HG02943 (cell line): ENCODE data around the gene FTSJ1.
A peak's percentile ranks its signal among the peaks of the same experiment; 100 is the strongest.
"Not testable (repeated sequence)": the region's sequence is repeated elsewhere in the genome, so short reads cannot be mapped to it uniquely, and the experiment has no call there.

Experiments
- ATAC-seq: cut with Tn5 transposase; IDR thresholded peaks from one replicate; pipeline ENCODE4 v1.9.1; 2021; ENCODE audit warnings: mild to moderate bottlenecking, low read depth, moderate library complexity; ENCODE audit not compliant: unreplicated experiment

Gene FTSJ1

GRCh38 chrX:48520976-48521352 is 45.0 kb downstream of the FTSJ1 start:
- ATAC-seq = no peak

- ATAC-seq = peak; percentile 87
Measured at GRCh38 chrX:48521353-48522243, 45.6 kb downstream of the FTSJ1 start, which contains the start of gene EBP. Gene EBP, plus strand, starts transcription at chrX:48521808. Its CDS starts 1,964 bp downstream, at chrX:48523772.

GRCh38 chrX:48522291-48522690 is 46.3 kb downstream of the FTSJ1 start:
- no peak for ATAC-seq

GRCh38 chrX:48523682-48524081 is 47.7 kb downstream of the FTSJ1 start:
- ATAC-seq = no peak

- not testable (repeated sequence) for ATAC-seq
Measured at GRCh38 chrX:48525853-48526252, 49.9 kb downstream of the FTSJ1 start.

- ATAC-seq = no peak
Measured at GRCh38 chrX:48530736-48531135, 54.7 kb downstream of the FTSJ1 start.

GRCh38 chrX:48531358-48531959 is 55.5 kb downstream of the FTSJ1 start:
- no peak for ATAC-seq

- ATAC-seq = no peak
Measured at GRCh38 chrX:48532161-48532560, 56.2 kb downstream of the FTSJ1 start.

- no peak for ATAC-seq
Measured at GRCh38 chrX:48533165-48533564, 57.2 kb downstream of the FTSJ1 start.
